ENCODE measurements around the gene PKDCC. TPM values are rescaled to one million over a fixed set of nuclear protein-coding genes. Genes with fewer than 3 reads are reported as not detected.

PKDCC gene
- total RNA-seq, 1 experiment from 2014 or later: 3.9 TPM

DNA sequence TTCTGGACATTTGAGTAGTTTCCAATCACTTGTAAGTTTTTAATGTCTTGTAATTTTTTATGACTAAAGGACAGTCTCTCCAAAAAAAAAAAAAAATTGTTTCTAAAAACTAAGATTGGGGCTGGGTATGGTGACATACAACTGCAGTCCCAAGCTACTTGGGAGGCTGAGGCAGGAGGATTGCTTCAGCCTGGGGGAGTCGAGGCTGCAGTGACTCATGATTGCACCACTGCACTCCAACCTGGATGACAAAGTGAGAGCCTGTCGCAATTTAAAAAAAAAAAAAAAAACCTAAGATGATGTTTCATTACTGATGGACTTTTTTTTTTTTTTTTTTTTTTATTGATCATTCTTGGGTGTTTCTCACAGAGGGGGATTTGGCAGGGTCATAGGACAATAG lies 34.4 kb upstream of the PKDCC start:
- Histone ChIP-seq H3K27ac (no peak overlapping the region), H3K27me3 (ENCODE audit: insufficient read depth, low read depth) (no peaks in the 10 kb centered on the region), H3K4me3 (no peak overlapping the region), H3K9me3 (ENCODE audit: insufficient read depth, low read depth) (no peaks in the 10 kb centered on the region), H3F3A (ENCODE audit: insufficient read depth, low read depth) (0 out of 2 replicates have a peak, but pooled peaks cover 1% of the 10 kb centered on the region), H3K79me2 (ENCODE audit: low read depth) (no peaks in the 10 kb centered on the region), H4K20me1 (ENCODE audit: insufficient read depth) (no peaks in the 10 kb centered on the region), H3K4me1 (replicated peaks; ENCODE audit: insufficient read depth) (peaks cover 11% of the 10 kb centered on the region; the same call in 1 of the 2 replicates), H3K36me3 (ENCODE audit: low read depth) (no peaks in the 10 kb centered on the region), H3K4me2 (no peak overlapping the region), H2AFZ (no peak overlapping the region), H3K9me2 (ENCODE audit: insufficient read depth) (0 out of 2 replicates have a peak, but pooled peaks cover 4% of the 10 kb centered on the region)
- no TSS peak for BruUV-seq (replicated peaks)
- no peak for DNase-seq
- ChIA-PET CTCF (interaction anchor here (0.7 kb wide), 1 partner anchor 8 kb away, joined by 8 read pairs; no protein-coding TSS in a partner anchor), POLR2A (ENCODE audit: unreplicated experiment) (no interaction called here)
- TF ChIP-seq, protein P1, sequence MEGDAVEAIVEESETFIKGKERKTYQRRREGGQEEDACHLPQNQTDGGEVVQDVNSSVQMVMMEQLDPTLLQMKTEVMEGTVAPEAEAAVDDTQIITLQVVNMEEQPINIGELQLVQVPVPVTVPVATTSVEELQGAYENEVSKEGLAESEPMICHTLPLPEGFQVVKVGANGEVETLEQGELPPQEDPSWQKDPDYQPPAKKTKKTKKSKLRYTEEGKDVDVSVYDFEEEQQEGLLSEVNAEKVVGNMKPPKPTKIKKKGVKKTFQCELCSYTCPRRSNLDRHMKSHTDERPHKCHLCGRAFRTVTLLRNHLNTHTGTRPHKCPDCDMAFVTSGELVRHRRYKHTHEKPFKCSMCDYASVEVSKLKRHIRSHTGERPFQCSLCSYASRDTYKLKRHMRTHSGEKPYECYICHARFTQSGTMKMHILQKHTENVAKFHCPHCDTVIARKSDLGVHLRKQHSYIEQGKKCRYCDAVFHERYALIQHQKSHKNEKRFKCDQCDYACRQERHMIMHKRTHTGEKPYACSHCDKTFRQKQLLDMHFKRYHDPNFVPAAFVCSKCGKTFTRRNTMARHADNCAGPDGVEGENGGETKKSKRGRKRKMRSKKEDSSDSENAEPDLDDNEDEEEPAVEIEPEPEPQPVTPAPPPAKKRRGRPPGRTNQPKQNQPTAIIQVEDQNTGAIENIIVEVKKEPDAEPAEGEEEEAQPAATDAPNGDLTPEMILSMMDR (conservative IDR thresholded peaks at IDR 0.05): no peak
- no peak for TF ChIP-seq EZH2 (IDR thresholded peaks at IDR 0.05; ENCODE audit: low read depth)
- intact Hi-C loops (cut with micrococcal nuclease; ENCODE audit: unreplicated experiment): no loop called here

DNA sequence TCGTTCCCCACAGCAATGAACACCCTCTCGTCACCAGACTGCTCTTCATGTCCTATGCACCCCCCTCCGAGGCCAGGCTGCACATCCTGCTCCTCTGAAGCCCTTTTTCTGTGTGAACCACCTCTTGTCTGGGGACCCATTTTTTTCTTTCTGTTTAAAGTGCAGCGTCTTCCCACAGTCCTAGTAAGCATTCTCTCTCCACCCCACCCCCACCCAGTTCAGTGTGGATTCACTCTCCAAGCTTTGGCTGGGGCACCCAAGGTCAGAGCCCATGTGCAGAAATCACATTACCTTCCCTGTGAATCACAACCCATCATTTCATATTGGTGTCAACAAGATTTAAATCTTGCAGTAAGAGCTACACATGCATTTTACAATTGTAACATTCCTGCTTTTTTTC lies 26.4 kb upstream of the PKDCC start:
- no peak overlapping the region for H3K27ac ChIP-seq
- ChIA-PET POLR2A (ENCODE audit: unreplicated experiment) (no interaction called here), CTCF (interaction anchor here (0.6 kb wide), 1 partner anchor 8 kb away, joined by 8 read pairs; no protein-coding TSS in a partner anchor)
- H3K4me1 ChIP-seq (replicated peaks; ENCODE audit: insufficient read depth): 0 out of 2 replicates have a peak, but pooled peaks cover 7% of the 10 kb centered on the region
- no peaks in the 10 kb centered on the region for H3K9me3 ChIP-seq (ENCODE audit: insufficient read depth, low read depth)
- no peak overlapping the region for H3K4me2 ChIP-seq
- no peak overlapping the region for H3K4me3 ChIP-seq
- no peak overlapping the region for H2AFZ ChIP-seq
- no peaks in the 10 kb centered on the region for H3K9me2 ChIP-seq (ENCODE audit: insufficient read depth)
- H3F3A ChIP-seq (ENCODE audit: insufficient read depth, low read depth): peaks cover 9% of the 10 kb centered on the region; the same call in 1 of the 2 replicates
- H3K27me3 ChIP-seq (ENCODE audit: insufficient read depth, low read depth): no peaks in the 10 kb centered on the region; the same call in 1 of the 2 replicates
- no peak for TF ChIP-seq EZH2 (IDR thresholded peaks at IDR 0.05; ENCODE audit: low read depth)
- TF ChIP-seq, protein P1 (conservative IDR thresholded peaks at IDR 0.05): no peak
- no peak for DNase-seq
- H3K79me2 ChIP-seq (ENCODE audit: low read depth): no peaks in the 10 kb centered on the region
- no peaks in the 10 kb centered on the region for H4K20me1 ChIP-seq (ENCODE audit: insufficient read depth)
- BruUV-seq (replicated peaks): no TSS peak
- no peaks in the 10 kb centered on the region for H3K36me3 ChIP-seq (ENCODE audit: low read depth)
- intact Hi-C loops (cut with micrococcal nuclease; ENCODE audit: unreplicated experiment): no loop called here

- POLR2A ChIA-PET (ENCODE audit: unreplicated experiment): no interaction called here
- no peaks in the 10 kb centered on the region for H3K36me3 ChIP-seq (ENCODE audit: low read depth)
- no peak overlapping the region for H3K4me2 ChIP-seq
- H3K27me3 ChIP-seq (ENCODE audit: insufficient read depth, low read depth): no peaks in the 10 kb centered on the region; the same call in 1 of the 2 replicates
- no peaks in the 10 kb centered on the region for H3K9me2 ChIP-seq (ENCODE audit: insufficient read depth)
- 0 out of 2 replicates have a peak, but pooled peaks cover 7% of the 10 kb centered on the region for H3K4me1 ChIP-seq (replicated peaks; ENCODE audit: insufficient read depth)
- peak in 1 of 2 experiments; percentile 20 for DNase-seq
- peak overlapping the region; percentile 58; the same call in 1 of the 2 replicates for H2AFZ ChIP-seq
- H3F3A ChIP-seq (ENCODE audit: insufficient read depth, low read depth): no peaks in the 10 kb centered on the region; the same call in 1 of the 2 replicates
- no peaks in the 10 kb centered on the region for H4K20me1 ChIP-seq (ENCODE audit: insufficient read depth)
- TF ChIP-seq, protein P1 (conservative IDR thresholded peaks at IDR 0.05): no peak
- no peak for TF ChIP-seq EZH2 (IDR thresholded peaks at IDR 0.05; ENCODE audit: low read depth)
- H3K79me2 ChIP-seq (ENCODE audit: low read depth): no peaks in the 10 kb centered on the region
- no peak overlapping the region for H3K4me3 ChIP-seq
- BruUV-seq (replicated peaks): no TSS peak
- no peaks in the 10 kb centered on the region for H3K9me3 ChIP-seq (ENCODE audit: insufficient read depth, low read depth)
- no peak overlapping the region for H3K27ac ChIP-seq
- CTCF ChIA-PET: no interaction called here
- intact Hi-C loops (cut with micrococcal nuclease; ENCODE audit: unreplicated experiment): no loop called here
Measured at GRCh38 chr2:42025151-42025582, 22.7 kb upstream of the PKDCC start.
